GM23338 (cell line): Measurements from ENCODE around the gene WNT2. TPM values are rescaled to one million over a fixed set of nuclear protein-coding genes. Genes with fewer than 3 reads are reported as not detected.

Source experiments
- ATAC-seq: fragments of 200-7000 bp; cut with Tn5 transposase; 3 replicates; pipeline ENCODE4 v1.9.1; 2020
- DNase-seq: peaks from one replicate; pipeline ENCODE4 v3.0.0-alpha.2; 2015; ENCODE audit warnings: low spot score
- H2AFZ ChIP-seq: fragments of 200-600 bp; sonication (generic); 2 replicates; pipeline ENCODE4 v1.8.0; 2016; ENCODE audit warnings: antibody characterized with exemption, mild to moderate bottlenecking, moderate library complexity
- H3F3A ChIP-seq: fragments of 200-600 bp; sonication (generic); replicated peaks from 2 replicates; pipeline ENCODE4 v1.8.0; 2017; ENCODE audit warnings: antibody characterized with exemption, mixed run types, low read depth
- H3K27ac ChIP-seq: fragments of 200-600 bp; sonication (generic); 2 replicates; pipeline ENCODE4 v1.6.1; 2016; ENCODE audit warnings: low read depth
- H3K27me3 ChIP-seq: fragments of 200-600 bp; sonication (generic); 2 replicates; pipeline ENCODE4 v1.8.0; 2016; ENCODE audit warnings: mild to moderate bottlenecking, mixed run types, moderate library complexity; ENCODE audit not compliant: insufficient read depth
- H3K36me3 ChIP-seq: fragments of 200-600 bp; sonication (generic); 2 replicates; pipeline ENCODE4 v1.8.0; 2016; ENCODE audit warnings: mild to moderate bottlenecking; ENCODE audit not compliant: insufficient read depth
- H3K4me1 ChIP-seq: fragments of 200-600 bp; sonication (generic); 2 replicates; pipeline ENCODE4 v1.8.0; 2016; ENCODE audit warnings: mild to moderate bottlenecking, moderate library complexity; ENCODE audit not compliant: insufficient read depth
- H3K4me2 ChIP-seq: fragments of 200-600 bp; sonication (generic); 2 replicates; pipeline ENCODE4 v1.7.1; 2017; ENCODE audit warnings: mixed run types
- H3K4me3 ChIP-seq: fragments of 200-600 bp; sonication (generic); 2 replicates; pipeline ENCODE4 v1.6.1; 2016; ENCODE audit warnings: mixed run types
- H3K79me2 ChIP-seq: fragments of 200-600 bp; sonication (generic); replicated peaks from 2 replicates; pipeline ENCODE4 v1.8.0; 2017; ENCODE audit warnings: mild to moderate bottlenecking; ENCODE audit not compliant: insufficient read depth
- H3K9me2 ChIP-seq: fragments of 200-600 bp; sonication (generic); 2 replicates; pipeline ENCODE4 v1.8.0; 2017; ENCODE audit not compliant: insufficient read depth
- H4K20me1 ChIP-seq: fragments of 200-600 bp; sonication (generic); replicated peaks from 2 replicates; pipeline ENCODE4 v1.8.0; 2017; ENCODE audit warnings: mild to moderate bottlenecking; ENCODE audit not compliant: insufficient read depth
- H3K27ac Mint-ChIP-seq: 2 replicates; pipeline ENCODE4 v1.8.0; 2020; ENCODE audit warnings: inconsistent platforms, mild to moderate bottlenecking, moderate library complexity, mixed read lengths
- H3K27me3 Mint-ChIP-seq: 3 replicates; pipeline ENCODE4 v1.8.0; 2022; ENCODE audit warnings: low read depth, mild to moderate bottlenecking, moderate library complexity, mixed read lengths, inconsistent platforms; ENCODE audit not compliant: insufficient read depth, poor library complexity
- H3K36me3 Mint-ChIP-seq: 3 replicates; pipeline ENCODE4 v1.8.0; 2021; ENCODE audit warnings: low read depth, mild to moderate bottlenecking, inconsistent platforms, moderate library complexity, mixed read lengths
- H3K4me1 Mint-ChIP-seq: 3 replicates; pipeline ENCODE4 v1.8.0; 2020; ENCODE audit warnings: mild to moderate bottlenecking, inconsistent platforms, mixed read lengths
- H3K4me3 Mint-ChIP-seq: 3 replicates; pipeline ENCODE4 v1.8.0; 2021; ENCODE audit warnings: moderate library complexity, mild to moderate bottlenecking, inconsistent platforms, mixed read lengths
- H3K9me3 Mint-ChIP-seq: 3 replicates; pipeline ENCODE4 v1.8.0; 2020; ENCODE audit warnings: moderate library complexity, mild to moderate bottlenecking, inconsistent platforms, mixed read lengths
- CREB1 ChIP-seq: fragments of 250-450 bp; sonication (Bioruptor Pico); IDR thresholded peaks from 2 replicates; pipeline ENCODE4 v1.5.0; 2020; ENCODE audit warnings: low read depth, mild to moderate bottlenecking, moderate library complexity
- EZH2 ChIP-seq: fragments of 200-600 bp; sonication (generic); IDR thresholded peaks from one replicate; pipeline ENCODE4 v1.8.0; 2017; ENCODE audit warnings: antibody characterized with exemption, mild to moderate bottlenecking, low read depth; ENCODE audit not compliant: unreplicated experiment
- EZH2phosphoT487 ChIP-seq: fragments of 200-600 bp; sonication (generic); IDR thresholded peaks from one replicate; pipeline ENCODE4 v1.8.1; 2018; ENCODE audit warnings: antibody characterized with exemption; ENCODE audit not compliant: unreplicated experiment
- JUNB ChIP-seq: IDR thresholded peaks from one replicate; pipeline ENCODE4 v1.6.1; 2016; ENCODE audit warnings: antibody characterized with exemption; ENCODE audit not compliant: unreplicated experiment
- NANOG ChIP-seq: IDR thresholded peaks from 2 replicates; pipeline ENCODE4 v1.6.1; 2016; ENCODE audit warnings: antibody characterized with exemption, borderline replicate concordance
- POLR2AphosphoS5 ChIP-seq: IDR thresholded peaks from 2 replicates; pipeline ENCODE4 v1.6.1; 2016; ENCODE audit warnings: antibody characterized with exemption, low read depth
- STAT1 ChIP-seq: IDR thresholded peaks from one replicate; pipeline ENCODE4 v1.6.1; 2016; ENCODE audit warnings: antibody characterized with exemption; ENCODE audit not compliant: unreplicated experiment
- ZNF114 ChIP-seq: fragments of 250-450 bp; sonication (Bioruptor Pico); IDR thresholded peaks from 2 replicates; pipeline ENCODE4 v1.5.0; 2020; ENCODE audit warnings: mild to moderate bottlenecking, moderate library complexity
- ZNF331 ChIP-seq: fragments of 250-450 bp; sonication (Bioruptor Pico); IDR thresholded peaks from 2 replicates; pipeline ENCODE4 v1.5.0; 2020; ENCODE audit warnings: low read depth, mild to moderate bottlenecking, moderate library complexity
- polyA plus RNA-seq: library from polyadenylated mRNA; unstranded; fragments of >200 nt; fragmentation: Nextera tagmentation; extraction: Ambion mirVana; gene quantifications from 2 replicates; pipeline ENCODE4 v1.2.1, GENCODE V29; 2016
- total RNA-seq: library from RNA; depleted of rRNA; stranded (reverse); fragments of >200 nt; shearing (Covaris generic); gene quantifications from 2 replicates; pipeline ENCODE4 v1.2.3, GENCODE V29; 2014
- TF ChIP-seq, protein P1 (sequence below): IDR thresholded peaks from one replicate; pipeline ENCODE4 v1.6.1; 2018; ENCODE audit warnings: antibody characterized with exemption; ENCODE audit not compliant: unreplicated experiment
- TF ChIP-seq, protein P2 (sequence below), 2 experiments: fragments of 200-600 bp in 1 of 2; sonication (generic) in 1 of 2; conservative IDR thresholded peaks; 2 replicates each; pipeline versions ENCODE4 v1.5.1 to v1.6.1; 2016 to 2017; ENCODE audit warnings: antibody characterized with exemption in 2 of 2, low read depth in 2 of 2, mild to moderate bottlenecking in 2 of 2, moderate library complexity in 1 of 2
- TF ChIP-seq, protein P3 (sequence below): fragments of 250-450 bp; sonication (Bioruptor Pico); IDR thresholded peaks from 2 replicates; pipeline ENCODE4 v1.5.0; 2020; ENCODE audit warnings: mild to moderate bottlenecking, moderate library complexity
- TF ChIP-seq, protein P4 (sequence below): IDR thresholded peaks from 2 replicates; pipeline ENCODE4 v1.6.1; 2016; ENCODE audit warnings: antibody characterized with exemption

WNT2 gene
- total and polyA plus RNA-seq, 2 experiments from 2014 or later: not detected

DNA sequence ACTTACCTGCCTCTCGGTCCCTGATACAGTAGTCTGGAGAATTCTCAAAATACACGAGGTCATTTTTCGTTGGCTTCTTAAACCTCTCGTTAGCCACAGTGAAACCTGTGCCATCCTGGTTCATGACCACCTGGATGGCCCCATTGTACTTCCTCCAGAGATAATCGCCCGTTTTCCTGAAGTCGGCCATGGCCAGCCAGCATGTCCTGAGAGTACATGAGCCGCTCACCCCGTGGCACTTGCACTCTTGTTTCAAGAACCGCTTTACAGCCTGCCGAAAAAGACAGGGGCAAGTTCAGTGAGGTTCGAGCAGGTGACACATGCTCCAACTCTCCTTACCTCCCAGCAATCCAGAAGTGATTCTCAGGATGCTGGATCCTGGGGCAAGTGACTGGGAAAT is 25.3 kb downstream of the WNT2 start:
- Mint-ChIP-seq H3K36me3 (no peaks in the 10 kb centered on the region), H3K27ac (no peak overlapping the region), H3K4me3 (no peak overlapping the region), H3K27me3 (no peaks in the 10 kb centered on the region), H3K4me1 (no peaks in the 10 kb centered on the region), H3K9me3 (no peaks in the 10 kb centered on the region)
- TF ChIP-seq STAT1 (no peak), CREB1 (CRISPR knock-in tag) (no peak), EZH2 (no peak), EZH2phosphoT487 (no peak), ZNF114 (no peak), NANOG (no peak), JUNB (no peak), ZNF331 (CRISPR knock-in tag) (no peak), POLR2AphosphoS5 (no peak)
- TF ChIP-seq, protein P1, sequence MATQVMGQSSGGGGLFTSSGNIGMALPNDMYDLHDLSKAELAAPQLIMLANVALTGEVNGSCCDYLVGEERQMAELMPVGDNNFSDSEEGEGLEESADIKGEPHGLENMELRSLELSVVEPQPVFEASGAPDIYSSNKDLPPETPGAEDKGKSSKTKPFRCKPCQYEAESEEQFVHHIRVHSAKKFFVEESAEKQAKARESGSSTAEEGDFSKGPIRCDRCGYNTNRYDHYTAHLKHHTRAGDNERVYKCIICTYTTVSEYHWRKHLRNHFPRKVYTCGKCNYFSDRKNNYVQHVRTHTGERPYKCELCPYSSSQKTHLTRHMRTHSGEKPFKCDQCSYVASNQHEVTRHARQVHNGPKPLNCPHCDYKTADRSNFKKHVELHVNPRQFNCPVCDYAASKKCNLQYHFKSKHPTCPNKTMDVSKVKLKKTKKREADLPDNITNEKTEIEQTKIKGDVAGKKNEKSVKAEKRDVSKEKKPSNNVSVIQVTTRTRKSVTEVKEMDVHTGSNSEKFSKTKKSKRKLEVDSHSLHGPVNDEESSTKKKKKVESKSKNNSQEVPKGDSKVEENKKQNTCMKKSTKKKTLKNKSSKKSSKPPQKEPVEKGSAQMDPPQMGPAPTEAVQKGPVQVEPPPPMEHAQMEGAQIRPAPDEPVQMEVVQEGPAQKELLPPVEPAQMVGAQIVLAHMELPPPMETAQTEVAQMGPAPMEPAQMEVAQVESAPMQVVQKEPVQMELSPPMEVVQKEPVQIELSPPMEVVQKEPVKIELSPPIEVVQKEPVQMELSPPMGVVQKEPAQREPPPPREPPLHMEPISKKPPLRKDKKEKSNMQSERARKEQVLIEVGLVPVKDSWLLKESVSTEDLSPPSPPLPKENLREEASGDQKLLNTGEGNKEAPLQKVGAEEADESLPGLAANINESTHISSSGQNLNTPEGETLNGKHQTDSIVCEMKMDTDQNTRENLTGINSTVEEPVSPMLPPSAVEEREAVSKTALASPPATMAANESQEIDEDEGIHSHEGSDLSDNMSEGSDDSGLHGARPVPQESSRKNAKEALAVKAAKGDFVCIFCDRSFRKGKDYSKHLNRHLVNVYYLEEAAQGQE: no peak
- TF ChIP-seq, protein P2, sequence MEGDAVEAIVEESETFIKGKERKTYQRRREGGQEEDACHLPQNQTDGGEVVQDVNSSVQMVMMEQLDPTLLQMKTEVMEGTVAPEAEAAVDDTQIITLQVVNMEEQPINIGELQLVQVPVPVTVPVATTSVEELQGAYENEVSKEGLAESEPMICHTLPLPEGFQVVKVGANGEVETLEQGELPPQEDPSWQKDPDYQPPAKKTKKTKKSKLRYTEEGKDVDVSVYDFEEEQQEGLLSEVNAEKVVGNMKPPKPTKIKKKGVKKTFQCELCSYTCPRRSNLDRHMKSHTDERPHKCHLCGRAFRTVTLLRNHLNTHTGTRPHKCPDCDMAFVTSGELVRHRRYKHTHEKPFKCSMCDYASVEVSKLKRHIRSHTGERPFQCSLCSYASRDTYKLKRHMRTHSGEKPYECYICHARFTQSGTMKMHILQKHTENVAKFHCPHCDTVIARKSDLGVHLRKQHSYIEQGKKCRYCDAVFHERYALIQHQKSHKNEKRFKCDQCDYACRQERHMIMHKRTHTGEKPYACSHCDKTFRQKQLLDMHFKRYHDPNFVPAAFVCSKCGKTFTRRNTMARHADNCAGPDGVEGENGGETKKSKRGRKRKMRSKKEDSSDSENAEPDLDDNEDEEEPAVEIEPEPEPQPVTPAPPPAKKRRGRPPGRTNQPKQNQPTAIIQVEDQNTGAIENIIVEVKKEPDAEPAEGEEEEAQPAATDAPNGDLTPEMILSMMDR (conservative IDR thresholded peaks at IDR 0.05; ENCODE audit: low read depth in 2 of 2): no peak
- TF ChIP-seq, protein P3, sequence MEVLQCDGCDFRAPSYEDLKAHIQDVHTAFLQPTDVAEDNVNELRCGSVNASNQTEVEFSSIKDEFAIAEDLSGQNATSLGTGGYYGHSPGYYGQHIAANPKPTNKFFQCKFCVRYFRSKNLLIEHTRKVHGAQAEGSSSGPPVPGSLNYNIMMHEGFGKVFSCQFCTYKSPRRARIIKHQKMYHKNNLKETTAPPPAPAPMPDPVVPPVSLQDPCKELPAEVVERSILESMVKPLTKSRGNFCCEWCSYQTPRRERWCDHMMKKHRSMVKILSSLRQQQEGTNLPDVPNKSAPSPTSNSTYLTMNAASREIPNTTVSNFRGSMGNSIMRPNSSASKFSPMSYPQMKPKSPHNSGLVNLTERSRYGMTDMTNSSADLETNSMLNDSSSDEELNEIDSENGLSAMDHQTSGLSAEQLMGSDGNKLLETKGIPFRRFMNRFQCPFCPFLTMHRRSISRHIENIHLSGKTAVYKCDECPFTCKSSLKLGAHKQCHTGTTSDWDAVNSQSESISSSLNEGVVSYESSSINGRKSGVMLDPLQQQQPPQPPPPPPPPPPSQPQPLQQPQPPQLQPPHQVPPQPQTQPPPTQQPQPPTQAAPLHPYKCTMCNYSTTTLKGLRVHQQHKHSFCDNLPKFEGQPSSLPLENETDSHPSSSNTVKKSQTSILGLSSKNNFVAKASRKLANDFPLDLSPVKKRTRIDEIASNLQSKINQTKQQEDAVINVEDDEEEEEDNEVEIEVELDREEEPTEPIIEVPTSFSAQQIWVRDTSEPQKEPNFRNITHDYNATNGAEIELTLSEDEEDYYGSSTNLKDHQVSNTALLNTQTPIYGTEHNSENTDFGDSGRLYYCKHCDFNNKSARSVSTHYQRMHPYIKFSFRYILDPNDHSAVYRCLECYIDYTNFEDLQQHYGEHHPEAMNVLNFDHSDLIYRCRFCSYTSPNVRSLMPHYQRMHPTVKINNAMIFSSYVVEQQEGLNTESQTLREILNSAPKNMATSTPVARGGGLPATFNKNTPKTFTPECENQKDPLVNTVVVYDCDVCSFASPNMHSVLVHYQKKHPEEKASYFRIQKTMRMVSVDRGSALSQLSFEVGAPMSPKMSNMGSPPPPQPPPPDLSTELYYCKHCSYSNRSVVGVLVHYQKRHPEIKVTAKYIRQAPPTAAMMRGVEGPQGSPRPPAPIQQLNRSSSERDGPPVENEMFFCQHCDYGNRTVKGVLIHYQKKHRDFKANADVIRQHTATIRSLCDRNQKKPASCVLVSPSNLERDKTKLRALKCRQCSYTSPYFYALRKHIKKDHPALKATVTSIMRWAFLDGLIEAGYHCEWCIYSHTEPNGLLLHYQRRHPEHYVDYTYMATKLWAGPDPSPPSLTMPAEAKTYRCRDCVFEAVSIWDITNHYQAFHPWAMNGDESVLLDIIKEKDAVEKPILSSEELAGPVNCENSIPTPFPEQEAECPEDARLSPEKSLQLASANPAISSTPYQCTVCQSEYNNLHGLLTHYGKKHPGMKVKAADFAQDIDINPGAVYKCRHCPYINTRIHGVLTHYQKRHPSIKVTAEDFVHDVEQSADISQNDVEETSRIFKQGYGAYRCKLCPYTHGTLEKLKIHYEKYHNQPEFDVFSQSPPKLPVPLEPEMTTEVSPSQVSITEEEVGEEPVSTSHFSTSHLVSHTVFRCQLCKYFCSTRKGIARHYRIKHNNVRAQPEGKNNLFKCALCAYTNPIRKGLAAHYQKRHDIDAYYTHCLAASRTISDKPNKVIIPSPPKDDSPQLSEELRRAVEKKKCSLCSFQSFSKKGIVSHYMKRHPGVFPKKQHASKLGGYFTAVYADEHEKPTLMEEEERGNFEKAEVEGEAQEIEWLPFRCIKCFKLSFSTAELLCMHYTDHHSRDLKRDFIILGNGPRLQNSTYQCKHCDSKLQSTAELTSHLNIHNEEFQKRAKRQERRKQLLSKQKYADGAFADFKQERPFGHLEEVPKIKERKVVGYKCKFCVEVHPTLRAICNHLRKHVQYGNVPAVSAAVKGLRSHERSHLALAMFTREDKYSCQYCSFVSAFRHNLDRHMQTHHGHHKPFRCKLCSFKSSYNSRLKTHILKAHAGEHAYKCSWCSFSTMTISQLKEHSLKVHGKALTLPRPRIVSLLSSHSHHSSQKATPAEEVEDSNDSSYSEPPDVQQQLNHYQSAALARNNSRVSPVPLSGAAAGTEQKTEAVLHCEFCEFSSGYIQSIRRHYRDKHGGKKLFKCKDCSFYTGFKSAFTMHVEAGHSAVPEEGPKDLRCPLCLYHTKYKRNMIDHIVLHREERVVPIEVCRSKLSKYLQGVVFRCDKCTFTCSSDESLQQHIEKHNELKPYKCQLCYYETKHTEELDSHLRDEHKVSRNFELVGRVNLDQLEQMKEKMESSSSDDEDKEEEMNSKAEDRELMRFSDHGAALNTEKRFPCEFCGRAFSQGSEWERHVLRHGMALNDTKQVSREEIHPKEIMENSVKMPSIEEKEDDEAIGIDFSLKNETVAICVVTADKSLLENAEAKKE: no peak
- TF ChIP-seq, protein P4, sequence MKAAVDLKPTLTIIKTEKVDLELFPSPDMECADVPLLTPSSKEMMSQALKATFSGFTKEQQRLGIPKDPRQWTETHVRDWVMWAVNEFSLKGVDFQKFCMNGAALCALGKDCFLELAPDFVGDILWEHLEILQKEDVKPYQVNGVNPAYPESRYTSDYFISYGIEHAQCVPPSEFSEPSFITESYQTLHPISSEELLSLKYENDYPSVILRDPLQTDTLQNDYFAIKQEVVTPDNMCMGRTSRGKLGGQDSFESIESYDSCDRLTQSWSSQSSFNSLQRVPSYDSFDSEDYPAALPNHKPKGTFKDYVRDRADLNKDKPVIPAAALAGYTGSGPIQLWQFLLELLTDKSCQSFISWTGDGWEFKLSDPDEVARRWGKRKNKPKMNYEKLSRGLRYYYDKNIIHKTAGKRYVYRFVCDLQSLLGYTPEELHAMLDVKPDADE: no peak
- Histone ChIP-seq H3K4me1 (no peaks in the 10 kb centered on the region), H2AFZ (no peak overlapping the region), H3K27me3 (no peaks in the 10 kb centered on the region), H4K20me1 (no peaks in the 10 kb centered on the region), H3K36me3 (no peaks in the 10 kb centered on the region), H3F3A (no peaks in the 10 kb centered on the region), H3K79me2 (no peaks in the 10 kb centered on the region), H3K4me3 (no peak overlapping the region), H3K27ac (no peak overlapping the region), H3K9me2 (no peaks in the 10 kb centered on the region), H3K4me2 (no peak overlapping the region)
- ATAC-seq (no peak), DNase-seq (no peak)
